ENCODE data around the gene YY1AP1.
"Not testable (repeated sequence)": the region's sequence is repeated elsewhere in the genome, so short reads cannot be mapped to it uniquely, and the experiment has no call there.

The YY1AP1 gene

GRCh38 chr1:155645034-155645598 lies 43.5 kb downstream of the YY1AP1 start:
- DNase-seq: no peak
- Histone ChIP-seq H3K36me3 (no peaks in the 10 kb centered on the region), H3K4me3 (no peak overlapping the region), H3K9me3 (peaks cover 0 to 8% (median 0%) of the 10 kb centered on the region in 3 donors), H3K27me3 (no peaks in the 10 kb centered on the region), H3K27ac (peak overlapping the region; percentile 61 to 71), H3K4me1 (peaks cover 0 to 32% (median 24%) of the 10 kb centered on the region in 4 donors)
- TF ChIP-seq, protein P1, sequence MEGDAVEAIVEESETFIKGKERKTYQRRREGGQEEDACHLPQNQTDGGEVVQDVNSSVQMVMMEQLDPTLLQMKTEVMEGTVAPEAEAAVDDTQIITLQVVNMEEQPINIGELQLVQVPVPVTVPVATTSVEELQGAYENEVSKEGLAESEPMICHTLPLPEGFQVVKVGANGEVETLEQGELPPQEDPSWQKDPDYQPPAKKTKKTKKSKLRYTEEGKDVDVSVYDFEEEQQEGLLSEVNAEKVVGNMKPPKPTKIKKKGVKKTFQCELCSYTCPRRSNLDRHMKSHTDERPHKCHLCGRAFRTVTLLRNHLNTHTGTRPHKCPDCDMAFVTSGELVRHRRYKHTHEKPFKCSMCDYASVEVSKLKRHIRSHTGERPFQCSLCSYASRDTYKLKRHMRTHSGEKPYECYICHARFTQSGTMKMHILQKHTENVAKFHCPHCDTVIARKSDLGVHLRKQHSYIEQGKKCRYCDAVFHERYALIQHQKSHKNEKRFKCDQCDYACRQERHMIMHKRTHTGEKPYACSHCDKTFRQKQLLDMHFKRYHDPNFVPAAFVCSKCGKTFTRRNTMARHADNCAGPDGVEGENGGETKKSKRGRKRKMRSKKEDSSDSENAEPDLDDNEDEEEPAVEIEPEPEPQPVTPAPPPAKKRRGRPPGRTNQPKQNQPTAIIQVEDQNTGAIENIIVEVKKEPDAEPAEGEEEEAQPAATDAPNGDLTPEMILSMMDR (IDR thresholded peaks at IDR 0.05): no peak
- intact Hi-C loops (cut with DNase I; ENCODE audit: low total_unique reads): no loop called here

GRCh38 chr1:155643230-155643629 lies 45.3 kb downstream of the YY1AP1 start:
- Histone ChIP-seq H3K9me3 (peaks cover 0 to 8% (median 0%) of the 10 kb centered on the region in 3 donors), H3K4me3 (no peak overlapping the region), H3K36me3 (no peaks in the 10 kb centered on the region), H3K4me1 (peaks cover 0 to 26% (median 21%) of the 10 kb centered on the region in 4 donors), H3K27ac (no peak overlapping the region), H3K27me3 (no peaks in the 10 kb centered on the region)
- TF ChIP-seq, protein P1 (IDR thresholded peaks at IDR 0.05): no peak
- no peak for DNase-seq
- intact Hi-C loops (cut with DNase I; ENCODE audit: low total_unique reads): no loop called here

DNA sequence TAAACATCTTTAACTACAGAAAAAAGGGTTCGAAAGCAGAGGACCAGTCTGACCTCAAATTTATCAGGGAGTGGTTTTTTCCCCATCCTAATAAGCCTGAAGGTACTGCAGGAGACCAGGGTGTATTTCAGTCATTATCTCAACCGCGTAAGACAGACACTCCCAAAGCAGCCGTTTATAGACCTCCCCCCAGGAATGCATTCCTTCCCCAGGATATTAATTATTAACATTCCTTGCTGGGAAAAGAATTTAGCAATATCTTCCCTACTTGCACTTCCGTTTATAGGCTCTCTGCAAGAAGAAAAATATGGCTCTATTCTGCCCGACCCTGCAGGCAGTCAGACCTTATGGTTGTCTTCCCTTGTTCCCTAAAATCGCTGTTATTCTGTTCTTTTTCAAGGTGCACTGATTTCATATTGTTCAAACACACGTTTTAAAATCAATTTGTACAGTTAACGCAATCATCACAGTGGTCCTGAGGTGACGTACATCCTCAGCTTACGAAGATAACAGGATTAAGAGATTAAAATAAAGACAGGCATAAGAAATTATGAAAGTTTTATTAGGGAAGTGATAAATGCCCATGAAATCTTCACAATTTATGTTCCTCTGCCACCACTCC lies 45.9 kb downstream of the YY1AP1 start:
- intact Hi-C loops (cut with DNase I; ENCODE audit: low total_unique reads); DNase-seq; H3K36me3 ChIP-seq; H3K27ac ChIP-seq; H3K4me3 ChIP-seq; H3K9me3 ChIP-seq; H3K27me3 ChIP-seq: not testable (repeated sequence)
- peaks cover 0 to 23% (median 21%) of the 10 kb centered on the region in 4 donors for H3K4me1 ChIP-seq

- Histone ChIP-seq H3K4me3 (no peak overlapping the region), H3K4me1 (peaks cover 0 to 11% (median 10%) of the 10 kb centered on the region in 4 donors), H3K27me3 (no peaks in the 10 kb centered on the region), H3K27ac (no peak overlapping the region), H3K9me3 (peaks cover 0 to 8% (median 0%) of the 10 kb centered on the region in 3 donors), H3K36me3 (no peaks in the 10 kb centered on the region)
- TF ChIP-seq, protein P1 (IDR thresholded peaks at IDR 0.05): no peak
- no peak for DNase-seq
- intact Hi-C loops (cut with DNase I; ENCODE audit: low total_unique reads): no loop called here
Observed at GRCh38 chr1:155640367-155640766, 48.2 kb downstream of the YY1AP1 start.

DNA sequence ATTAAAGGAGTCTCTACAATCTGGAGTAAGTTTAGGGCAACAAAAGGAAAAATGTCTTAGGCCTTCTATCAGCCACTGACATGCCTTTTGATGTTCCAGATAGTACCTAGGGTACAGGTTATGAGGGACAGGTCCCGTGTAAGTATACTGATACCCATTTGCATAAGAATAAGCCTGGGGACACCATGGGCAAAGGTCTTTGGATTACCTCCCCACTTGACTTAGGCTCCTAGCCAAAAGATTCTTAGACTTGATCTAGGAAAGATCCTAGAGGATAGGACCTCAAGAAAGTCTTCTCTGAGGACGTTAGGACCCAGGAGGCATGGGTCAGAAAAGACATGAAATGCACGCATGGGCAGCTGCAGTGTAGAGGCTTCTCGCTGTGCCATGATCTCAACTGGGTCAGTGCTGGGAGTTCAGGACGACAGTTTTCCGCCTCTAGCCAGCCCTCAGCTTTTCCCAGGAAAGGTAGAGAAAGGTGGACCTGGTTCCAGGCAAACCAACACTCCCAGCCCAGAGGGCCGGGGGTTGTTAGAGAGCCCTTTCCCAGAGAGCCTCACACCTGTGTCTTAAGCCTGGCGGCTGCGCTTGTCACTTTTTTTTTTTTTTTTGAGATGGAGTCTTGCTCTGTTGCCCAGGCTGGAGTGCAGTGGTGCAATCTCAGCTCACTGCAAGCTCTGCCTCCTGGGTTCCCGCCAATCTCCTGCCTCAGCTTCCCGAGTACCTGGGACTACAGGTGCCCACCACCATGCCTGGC lies 52.0 kb downstream of the YY1AP1 start:
- DNase-seq: no peak
- no peaks in the 10 kb centered on the region for H3K27me3 ChIP-seq
- H3K9me3 ChIP-seq: no peaks in the 10 kb centered on the region
- TF ChIP-seq, protein P1 (IDR thresholded peaks at IDR 0.05): no peak
- H3K4me1 ChIP-seq: no peaks in the 10 kb centered on the region
- no peak overlapping the region for H3K4me3 ChIP-seq
- intact Hi-C loops (cut with DNase I; ENCODE audit: low total_unique reads): no loop called here
- no peaks in the 10 kb centered on the region for H3K36me3 ChIP-seq
- H3K27ac ChIP-seq: no peak overlapping the region

DNA sequence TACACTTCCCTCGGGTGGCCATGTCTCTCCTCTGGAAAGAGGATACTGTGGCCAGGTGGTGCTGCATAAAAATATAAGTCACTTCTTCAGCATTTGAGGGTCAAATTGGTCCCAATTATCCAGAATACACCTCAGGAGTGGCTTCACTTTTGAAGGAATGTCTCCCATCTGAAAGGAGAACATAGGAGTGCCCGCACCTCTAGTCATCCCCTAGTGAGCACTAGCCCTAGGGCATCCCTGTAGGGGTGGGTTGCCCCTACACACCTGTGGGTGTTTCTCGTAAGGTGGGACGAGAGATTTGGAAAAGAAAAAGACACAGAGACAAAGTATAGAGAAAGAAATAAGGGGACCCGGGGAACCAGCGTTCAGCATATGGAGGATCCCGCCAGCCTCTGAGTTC lies 62.1 kb downstream of the YY1AP1 start:
- DNase-seq; intact Hi-C loops (cut with DNase I; ENCODE audit: low total_unique reads); H3K4me1 ChIP-seq; H3K36me3 ChIP-seq; H3K9me3 ChIP-seq; H3K27me3 ChIP-seq; H3K4me3 ChIP-seq; H3K27ac ChIP-seq: not testable (repeated sequence)

All from tibial artery (tissue), 4 donors.